Endodermal cell (in vitro differentiated cells): Measurements from ENCODE around the gene PHOX2A. TPM values are rescaled to one million over a fixed set of nuclear protein-coding genes. Genes with fewer than 3 reads are reported as not detected.

Experiments used
- DNase-seq: peaks from one replicate; pipeline ENCODE4 v3.0.0-alpha.2; 2017
- H3K27ac ChIP-seq: 2 replicates; pipeline ENCODE4 v1.5.1; 2013; ENCODE audit warnings: mild to moderate bottlenecking, low read depth, low read length, moderate library complexity
- H3K27me3 ChIP-seq: 2 replicates; pipeline ENCODE4 v1.6.1; 2013; ENCODE audit warnings: mild to moderate bottlenecking, low read length, moderate library complexity; ENCODE audit not compliant: insufficient read depth, control insufficient read depth, poor library complexity, severe bottlenecking
- H3K36me3 ChIP-seq: 2 replicates; pipeline ENCODE4 v1.7.0; 2013; ENCODE audit warnings: mild to moderate bottlenecking, low read length, moderate library complexity; ENCODE audit not compliant: control insufficient read depth, insufficient read depth
- H3K4me1 ChIP-seq: one replicate; pipeline ENCODE4 v1.7.0; 2013; ENCODE audit warnings: low read length; ENCODE audit not compliant: control insufficient read depth, insufficient read depth
- H3K4me3 ChIP-seq: 2 replicates; pipeline ENCODE4 v1.5.1; 2013; ENCODE audit warnings: mild to moderate bottlenecking, low read length, moderate library complexity
- H3K9ac ChIP-seq: 2 replicates; pipeline ENCODE4 v1.6.1; 2013; ENCODE audit warnings: mild to moderate bottlenecking, low read length, moderate library complexity; ENCODE audit not compliant: poor library complexity, severe bottlenecking; ENCODE audit errors: extremely low read depth
- H3K9me3 ChIP-seq: 2 replicates; pipeline ENCODE4 v1.6.1; 2013; ENCODE audit warnings: mild to moderate bottlenecking, low read length, moderate library complexity; ENCODE audit not compliant: control insufficient read depth
- H3K27ac Mint-ChIP-seq: 2 replicates; pipeline ENCODE4 v1.8.0; 2020; ENCODE audit warnings: mixed read lengths
- H3K27me3 Mint-ChIP-seq: 2 replicates; pipeline ENCODE4 v1.8.0; 2021; ENCODE audit warnings: mild to moderate bottlenecking, mixed read lengths; ENCODE audit not compliant: insufficient read depth
- H3K36me3 Mint-ChIP-seq: 2 replicates; pipeline ENCODE4 v1.8.0; 2020; ENCODE audit warnings: low read depth, mixed read lengths
- H3K4me1 Mint-ChIP-seq: 2 replicates; pipeline ENCODE4 v1.8.0; 2020; ENCODE audit warnings: mixed read lengths
- H3K4me3 Mint-ChIP-seq: 2 replicates; pipeline ENCODE4 v1.8.0; 2020; ENCODE audit warnings: mild to moderate bottlenecking, moderate library complexity, mixed read lengths
- H3K9me3 Mint-ChIP-seq: 2 replicates; pipeline ENCODE4 v1.8.0; 2020; ENCODE audit warnings: mild to moderate bottlenecking, mixed read lengths
- CTCF ChIP-seq: fragments of 200-600 bp; sonication (generic); conservative IDR thresholded peaks from 2 replicates; pipeline ENCODE4 v1.5.0; 2021; ENCODE audit warnings: antibody characterized with exemption, mild to moderate bottlenecking
- WGBS, 2 experiments: methylation state at CpG; one replicate each; pipeline versions ENCODE4 v1.1.5 to v1.1.7; 2013; ENCODE audit warnings: missing lambda C conversion rate in 2 of 2, mixed read lengths in 1 of 2; ENCODE audit not compliant: insufficient coverage in 1 of 2, insufficient read length in 1 of 2; 5-methylcytosine and 5-hydroxymethylcytosine counted together
- total RNA-seq, 2 donors: library from RNA; stranded (reverse); fragmentation: NEBNext Ultra II Directional in 1 of 2; extraction: Animal tissue kit (Norgen Biotek cat#: 25700) in 1 of 2; gene quantifications; 2 replicates in 1 of 2; 3 replicates in 1 of 2; pipeline ENCODE4 v1.2.1, GENCODE V29; 2021

Gene PHOX2A
- total RNA-seq, 2 donors from 2014 or later, result 0.92 TPM; not detected in 1

- Mint-ChIP-seq H3K9me3 (peaks cover 9% of the 10 kb centered on the region), H3K4me3 (no peak overlapping the region), H3K27me3 (peaks cover 2% of the 10 kb centered on the region), H3K36me3 (no peaks in the 10 kb centered on the region), H3K4me1 (no peaks in the 10 kb centered on the region), H3K27ac (no peak overlapping the region)
- no peak overlapping the region for H3K9ac ChIP-seq
- H3K27me3 ChIP-seq, result no peaks in the 10 kb centered on the region
- DNase-seq, result no peak
- no peak overlapping the region for H3K27ac ChIP-seq
- no peak overlapping the region for H3K4me3 ChIP-seq
- no peak for TF ChIP-seq CTCF
- no peaks in the 10 kb centered on the region for H3K4me1 ChIP-seq
- no peaks in the 10 kb centered on the region for H3K9me3 ChIP-seq
- H3K36me3 ChIP-seq, result no peaks in the 10 kb centered on the region
Observed at GRCh38 chr11:72265951-72266350, 22.0 kb upstream of the PHOX2A start.

- Histone ChIP-seq H3K9me3 (no peaks in the 10 kb centered on the region), H3K27me3 (no peaks in the 10 kb centered on the region), H3K9ac (no peak overlapping the region), H3K36me3 (no peaks in the 10 kb centered on the region), H3K27ac (no peak overlapping the region), H3K4me1 (no peaks in the 10 kb centered on the region), H3K4me3 (peak overlapping the region; percentile 29)
- no peak for TF ChIP-seq CTCF
- no peaks in the 10 kb centered on the region for H3K4me1 Mint-ChIP-seq
- H3K27ac Mint-ChIP-seq, result no peak overlapping the region
- H3K36me3 Mint-ChIP-seq, result no peaks in the 10 kb centered on the region
- no peak overlapping the region for H3K4me3 Mint-ChIP-seq
- DNase-seq, result no peak
- 90 to 94% methylated on average over 2 to 4 of the region's 4 CpGs for WGBS, 2 experiments
- H3K9me3 Mint-ChIP-seq, result peaks cover 9% of the 10 kb centered on the region
- no peaks in the 10 kb centered on the region for H3K27me3 Mint-ChIP-seq
Observed at GRCh38 chr11:72263361-72263760, 19.4 kb upstream of the PHOX2A start.

GRCh38 chr11:72260574-72260973 is 16.6 kb upstream of the PHOX2A start:
- Mint-ChIP-seq H3K4me1 (no peaks in the 10 kb centered on the region), H3K4me3 (no peak overlapping the region), H3K27me3 (peaks cover 3% of the 10 kb centered on the region), H3K9me3 (peaks cover 9% of the 10 kb centered on the region), H3K27ac (no peak overlapping the region), H3K36me3 (no peaks in the 10 kb centered on the region)
- Histone ChIP-seq H3K4me1 (no peaks in the 10 kb centered on the region), H3K9me3 (no peaks in the 10 kb centered on the region), H3K36me3 (no peaks in the 10 kb centered on the region), H3K4me3 (no peak overlapping the region), H3K27ac (no peak overlapping the region), H3K9ac (no peak overlapping the region), H3K27me3 (no peaks in the 10 kb centered on the region)
- DNase-seq, result no peak
- TF ChIP-seq CTCF, result no peak
- WGBS, 2 experiments, result 87 to 89% methylated on average over 5 of the region's 5 CpGs
